Measurements from ENCODE around the gene GJB1.
"Not testable (repeated sequence)": the region's sequence is repeated elsewhere in the genome, so short reads cannot be mapped to it uniquely, and the experiment has no call there.

Gene GJB1

GRCh38 chrX:71256051-71256450 is 33.0 kb downstream of the GJB1 start:
- H3K36me3 Mint-ChIP-seq (ENCODE audit: low read depth): no peaks in the 10 kb centered on the region
- peaks cover 27% of the 10 kb centered on the region for H3K4me1 Mint-ChIP-seq (ENCODE audit: low read depth)
- peak overlapping the region; percentile 87 for H3K4me3 Mint-ChIP-seq
- H3K27ac Mint-ChIP-seq: no peak overlapping the region
- no peaks in the 10 kb centered on the region for H3K9me3 Mint-ChIP-seq
- H3K27me3 Mint-ChIP-seq: no peaks in the 10 kb centered on the region

- Mint-ChIP-seq H3K27me3 (no peaks in the 10 kb centered on the region), H3K27ac (no peak overlapping the region), H3K4me1 (ENCODE audit: low read depth) (peaks cover 20% of the 10 kb centered on the region), H3K9me3 (no peaks in the 10 kb centered on the region), H3K36me3 (ENCODE audit: low read depth) (no peaks in the 10 kb centered on the region), H3K4me3 (no peak overlapping the region)
Measured at GRCh38 chrX:71256856-71257255, 33.8 kb downstream of the GJB1 start.

GRCh38 chrX:71268624-71269023 is 45.6 kb downstream of the GJB1 start:
- H3K4me1 Mint-ChIP-seq (ENCODE audit: low read depth); H3K27ac Mint-ChIP-seq; H3K4me3 Mint-ChIP-seq; H3K27me3 Mint-ChIP-seq; H3K9me3 Mint-ChIP-seq; H3K36me3 Mint-ChIP-seq (ENCODE audit: low read depth): not testable (repeated sequence)

- H3K36me3 Mint-ChIP-seq (ENCODE audit: low read depth): no peaks in the 10 kb centered on the region
- H3K4me1 Mint-ChIP-seq (ENCODE audit: low read depth): no peaks in the 10 kb centered on the region
- H3K27me3 Mint-ChIP-seq: no peaks in the 10 kb centered on the region
- H3K9me3 Mint-ChIP-seq: no peaks in the 10 kb centered on the region
- H3K27ac Mint-ChIP-seq: no peak overlapping the region
- no peak overlapping the region for H3K4me3 Mint-ChIP-seq
Measured at GRCh38 chrX:71269801-71270395, 46.9 kb downstream of the GJB1 start.

GRCh38 chrX:71272313-71272712 is 49.3 kb downstream of the GJB1 start:
- not testable (repeated sequence) for H3K27ac Mint-ChIP-seq; H3K9me3 Mint-ChIP-seq; H3K4me3 Mint-ChIP-seq; H3K27me3 Mint-ChIP-seq; H3K4me1 Mint-ChIP-seq (ENCODE audit: low read depth); H3K36me3 Mint-ChIP-seq (ENCODE audit: low read depth)

All from stimulated activated naive CD8-positive, alpha-beta T cell treated with anti-CD3 and anti-CD28 coated beads, Interleukin-15, Interleukin-2, amounts not matched to agents 100 ng/mL and 50 ng/mL, for 24 hours (primary cell).